Endodermal cell (in vitro differentiated cells): ENCODE measurements around the gene CTDSP2. TPM values are rescaled to one million over a fixed set of nuclear protein-coding genes. Genes with fewer than 3 reads are reported as not detected.

Experiments used
- DNase-seq: peaks from one replicate; pipeline ENCODE4 v3.0.0-alpha.2; 2017
- H3K27ac ChIP-seq: 2 replicates; pipeline ENCODE4 v1.5.1; 2013; ENCODE audit warnings: mild to moderate bottlenecking, low read depth, low read length, moderate library complexity
- H3K27me3 ChIP-seq: 2 replicates; pipeline ENCODE4 v1.6.1; 2013; ENCODE audit warnings: mild to moderate bottlenecking, low read length, moderate library complexity; ENCODE audit not compliant: insufficient read depth, control insufficient read depth, poor library complexity, severe bottlenecking
- H3K36me3 ChIP-seq: 2 replicates; pipeline ENCODE4 v1.7.0; 2013; ENCODE audit warnings: mild to moderate bottlenecking, low read length, moderate library complexity; ENCODE audit not compliant: control insufficient read depth, insufficient read depth
- H3K4me1 ChIP-seq: one replicate; pipeline ENCODE4 v1.7.0; 2013; ENCODE audit warnings: low read length; ENCODE audit not compliant: control insufficient read depth, insufficient read depth
- H3K4me3 ChIP-seq: 2 replicates; pipeline ENCODE4 v1.5.1; 2013; ENCODE audit warnings: mild to moderate bottlenecking, low read length, moderate library complexity
- H3K9ac ChIP-seq: 2 replicates; pipeline ENCODE4 v1.6.1; 2013; ENCODE audit warnings: mild to moderate bottlenecking, low read length, moderate library complexity; ENCODE audit not compliant: poor library complexity, severe bottlenecking; ENCODE audit errors: extremely low read depth
- H3K9me3 ChIP-seq: 2 replicates; pipeline ENCODE4 v1.6.1; 2013; ENCODE audit warnings: mild to moderate bottlenecking, low read length, moderate library complexity; ENCODE audit not compliant: control insufficient read depth
- H3K27ac Mint-ChIP-seq: 2 replicates; pipeline ENCODE4 v1.8.0; 2020; ENCODE audit warnings: mixed read lengths
- H3K27me3 Mint-ChIP-seq: 2 replicates; pipeline ENCODE4 v1.8.0; 2021; ENCODE audit warnings: mild to moderate bottlenecking, mixed read lengths; ENCODE audit not compliant: insufficient read depth
- H3K36me3 Mint-ChIP-seq: 2 replicates; pipeline ENCODE4 v1.8.0; 2020; ENCODE audit warnings: low read depth, mixed read lengths
- H3K4me1 Mint-ChIP-seq: 2 replicates; pipeline ENCODE4 v1.8.0; 2020; ENCODE audit warnings: mixed read lengths
- H3K4me3 Mint-ChIP-seq: 2 replicates; pipeline ENCODE4 v1.8.0; 2020; ENCODE audit warnings: mild to moderate bottlenecking, moderate library complexity, mixed read lengths
- H3K9me3 Mint-ChIP-seq: 2 replicates; pipeline ENCODE4 v1.8.0; 2020; ENCODE audit warnings: mild to moderate bottlenecking, mixed read lengths
- WGBS, 2 experiments: methylation state at CpG; one replicate each; pipeline versions ENCODE4 v1.1.5 to v1.1.7; 2013; ENCODE audit warnings: missing lambda C conversion rate in 2 of 2, mixed read lengths in 1 of 2; ENCODE audit not compliant: insufficient coverage in 1 of 2, insufficient read length in 1 of 2; 5-methylcytosine and 5-hydroxymethylcytosine counted together
- microRNA-seq: library from miRNA; unstranded; fragments of <30 nt; microRNA quantifications from one replicate; pipeline ENCODE4 v1.2.0, GENCODE V29; 2020; ENCODE audit warnings: borderline microRNAs expressed
- total RNA-seq, 2 donors: library from RNA; stranded (reverse); fragmentation: NEBNext Ultra II Directional in 1 of 2; extraction: Animal tissue kit (Norgen Biotek cat#: 25700) in 1 of 2; gene quantifications; 2 replicates in 1 of 2; 3 replicates in 1 of 2; pipeline ENCODE4 v1.2.1, GENCODE V29; 2021
- TF ChIP-seq, protein P1 (sequence below): fragments of 200-600 bp; sonication (generic); conservative IDR thresholded peaks from 2 replicates; pipeline ENCODE4 v1.5.0; 2021; ENCODE audit warnings: antibody characterized with exemption, mild to moderate bottlenecking

The CTDSP2 gene
- total RNA-seq, 2 donors from 2014 or later, result 137 to 148 TPM

DNA sequence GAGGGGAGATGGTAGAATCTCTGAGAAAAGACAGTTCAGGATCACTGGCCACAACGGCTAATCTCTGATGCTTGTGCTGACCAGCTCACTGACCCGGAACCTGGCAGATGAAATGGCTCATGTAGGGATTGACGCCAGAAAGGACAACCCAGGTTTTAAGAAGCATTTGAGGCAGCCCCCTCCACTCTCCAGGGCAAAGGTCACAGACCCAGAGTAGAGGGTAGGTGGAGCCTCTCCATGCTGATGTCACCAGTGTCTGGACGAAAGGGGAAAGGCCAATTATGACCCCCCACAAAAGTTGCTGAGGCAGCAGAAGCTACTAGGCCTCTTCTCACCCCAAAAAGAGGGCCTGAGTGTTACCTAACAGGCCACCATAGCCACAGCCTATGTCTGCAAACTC is 75.8 kb downstream of the CTDSP2 start:
- Mint-ChIP-seq H3K27ac (no peak overlapping the region), H3K27me3 (peaks cover 19% of the 10 kb centered on the region), H3K4me1 (peaks cover 15% of the 10 kb centered on the region), H3K4me3 (peak overlapping the region; percentile 85), H3K36me3 (peaks cover 25% of the 10 kb centered on the region), H3K9me3 (no peaks in the 10 kb centered on the region)
- no peak overlapping the region for H3K27ac ChIP-seq
- peak overlapping the region; percentile 97 for H3K4me3 ChIP-seq
- H3K9ac ChIP-seq, result no peak overlapping the region
- DNase-seq, result no peak
- TF ChIP-seq, protein P1, sequence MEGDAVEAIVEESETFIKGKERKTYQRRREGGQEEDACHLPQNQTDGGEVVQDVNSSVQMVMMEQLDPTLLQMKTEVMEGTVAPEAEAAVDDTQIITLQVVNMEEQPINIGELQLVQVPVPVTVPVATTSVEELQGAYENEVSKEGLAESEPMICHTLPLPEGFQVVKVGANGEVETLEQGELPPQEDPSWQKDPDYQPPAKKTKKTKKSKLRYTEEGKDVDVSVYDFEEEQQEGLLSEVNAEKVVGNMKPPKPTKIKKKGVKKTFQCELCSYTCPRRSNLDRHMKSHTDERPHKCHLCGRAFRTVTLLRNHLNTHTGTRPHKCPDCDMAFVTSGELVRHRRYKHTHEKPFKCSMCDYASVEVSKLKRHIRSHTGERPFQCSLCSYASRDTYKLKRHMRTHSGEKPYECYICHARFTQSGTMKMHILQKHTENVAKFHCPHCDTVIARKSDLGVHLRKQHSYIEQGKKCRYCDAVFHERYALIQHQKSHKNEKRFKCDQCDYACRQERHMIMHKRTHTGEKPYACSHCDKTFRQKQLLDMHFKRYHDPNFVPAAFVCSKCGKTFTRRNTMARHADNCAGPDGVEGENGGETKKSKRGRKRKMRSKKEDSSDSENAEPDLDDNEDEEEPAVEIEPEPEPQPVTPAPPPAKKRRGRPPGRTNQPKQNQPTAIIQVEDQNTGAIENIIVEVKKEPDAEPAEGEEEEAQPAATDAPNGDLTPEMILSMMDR, result no peak
- H3K4me1 ChIP-seq, result peaks cover 6% of the 10 kb centered on the region
- H3K27me3 ChIP-seq, result peaks cover 15% of the 10 kb centered on the region
- H3K9me3 ChIP-seq, result no peaks in the 10 kb centered on the region
- 91 to 93% methylated on average over 4 of the region's 4 CpGs for WGBS, 2 experiments
- peaks cover 31% of the 10 kb centered on the region for H3K36me3 ChIP-seq

Small RNA genes within 50 kb of the gene (microRNA-seq; reads per million reads assigned to microRNA genes)
- gene MIR26A2, result 24.5 reads per million, percentile 58 among the genes with 10 or more reads in this experiment

Other genes starting within 250 kb of the CTDSP2 start
- 10 to 100 TPM; 59.6 to 62.6 TPM for gene DTX3, start 241.9 kb downstream of the CTDSP2 start, total RNA-seq
- 10 to 100 TPM; 12.7 to 20.1 TPM for gene ARHGEF25, start 235.3 kb downstream of the CTDSP2 start, total RNA-seq
- under 1 TPM; 0.49 to 0.66 TPM for gene B4GALNT1, start 213.5 kb downstream of the CTDSP2 start, total RNA-seq
- 100 to 1,000 TPM; 108 to 142 TPM for gene OS9, start 152.6 kb downstream of the CTDSP2 start, total RNA-seq
- gene AGAP2, start 108.0 kb downstream of the CTDSP2 start, total RNA-seq, result under 1 TPM in 1 of 2 donors, not detected in 1; 0.44 TPM
- gene TSPAN31, start 101.7 kb downstream of the CTDSP2 start, total RNA-seq, result 10 to 100 TPM; 21.7 to 27.8 TPM
- gene CDK4, start 94.4 kb downstream of the CTDSP2 start, total RNA-seq, result 100 to 1,000 TPM; 144 to 186 TPM
- gene MARCHF9, start 91.6 kb downstream of the CTDSP2 start, total RNA-seq, result 10 to 100 TPM; 13.6 to 15.8 TPM
- 1 to 10 TPM; 2.4 to 3.1 TPM for gene CYP27B1, start 79.7 kb downstream of the CTDSP2 start, total RNA-seq
- gene METTL1, start 74.6 kb downstream of the CTDSP2 start, total RNA-seq, result 10 to 100 TPM; 26.1 to 28.7 TPM
- 1 to 10 TPM; 3.7 to 5.8 TPM for gene EEF1AKMT3, start 74.1 kb downstream of the CTDSP2 start, total RNA-seq
- gene TSFM, start 63.9 kb downstream of the CTDSP2 start, total RNA-seq, result 10 to 100 TPM; 37.7 to 39.9 TPM
- gene AVIL, start 28.0 kb downstream of the CTDSP2 start, total RNA-seq, result 1 to 10 TPM in 1 of 2 donors, under 1 TPM in 1; 0.22 to 1.7 TPM
- gene ATP23, start 94.8 kb upstream of the CTDSP2 start, total RNA-seq, result 10 to 100 TPM; 10.4 to 11.3 TPM